Cardiac muscle cell (in vitro differentiated cells and primary cell): ENCODE measurements around the gene KRT74. TPM values are rescaled to one million over a fixed set of nuclear protein-coding genes. Genes with fewer than 3 reads are reported as not detected.

Experiments used
- DNase-seq, 2 donors: peaks; one replicate each; pipeline versions ENCODE4 v3.0.0 to v3.0.0-alpha.2; 2010 to 2017; ENCODE audit warnings: low read depth in 1 of 2, low spot score in 1 of 2
- H3K27ac ChIP-seq: fragments of 200-600 bp; sonication (generic); 2 replicates; pipeline ENCODE4 v1.5.1; 2016
- H3K27me3 ChIP-seq: fragments of 200-600 bp; sonication (generic); 2 replicates; pipeline ENCODE4 v1.6.0; 2016; ENCODE audit warnings: control low read depth
- H3K36me3 ChIP-seq: fragments of 200-600 bp; sonication (generic); 2 replicates; pipeline ENCODE4 v1.5.1; 2016; ENCODE audit warnings: control low read depth
- H3K4me1 ChIP-seq: fragments of 200-600 bp; sonication (generic); 2 replicates; pipeline ENCODE4 v1.8.1; 2017; ENCODE audit warnings: low read depth, mild to moderate bottlenecking, mixed run types
- H3K4me3 ChIP-seq: fragments of 200-600 bp; sonication (generic); 2 replicates; pipeline ENCODE4 v1.5.1; 2016; ENCODE audit warnings: mild to moderate bottlenecking
- H3K9me3 ChIP-seq: fragments of 200-600 bp; sonication (generic); 2 replicates; pipeline ENCODE4 v1.5.1; 2017; ENCODE audit warnings: low read depth, mild to moderate bottlenecking, control low read depth
- polyA plus RNA-seq: library from polyadenylated mRNA; unstranded; fragments of >200 nt; fragmentation: Nextera tagmentation; extraction: Ambion mirVana; gene quantifications from 2 replicates; pipeline ENCODE4 v1.2.1, GENCODE V29; 2016
- total RNA-seq: library from RNA; depleted of rRNA; stranded (reverse); fragments of >200 nt; gene quantifications from 2 replicates; pipeline ENCODE4 v1.2.3, GENCODE V29; 2016
- TF ChIP-seq, protein P1 (sequence below): IDR thresholded peaks from 2 replicates; pipeline ENCODE4 v1.5.1; 2012; ENCODE audit warnings: low read depth, mild to moderate bottlenecking, low read length

KRT74 gene
- total and polyA plus RNA-seq, 2 experiments from 2014 or later: not detected

DNA sequence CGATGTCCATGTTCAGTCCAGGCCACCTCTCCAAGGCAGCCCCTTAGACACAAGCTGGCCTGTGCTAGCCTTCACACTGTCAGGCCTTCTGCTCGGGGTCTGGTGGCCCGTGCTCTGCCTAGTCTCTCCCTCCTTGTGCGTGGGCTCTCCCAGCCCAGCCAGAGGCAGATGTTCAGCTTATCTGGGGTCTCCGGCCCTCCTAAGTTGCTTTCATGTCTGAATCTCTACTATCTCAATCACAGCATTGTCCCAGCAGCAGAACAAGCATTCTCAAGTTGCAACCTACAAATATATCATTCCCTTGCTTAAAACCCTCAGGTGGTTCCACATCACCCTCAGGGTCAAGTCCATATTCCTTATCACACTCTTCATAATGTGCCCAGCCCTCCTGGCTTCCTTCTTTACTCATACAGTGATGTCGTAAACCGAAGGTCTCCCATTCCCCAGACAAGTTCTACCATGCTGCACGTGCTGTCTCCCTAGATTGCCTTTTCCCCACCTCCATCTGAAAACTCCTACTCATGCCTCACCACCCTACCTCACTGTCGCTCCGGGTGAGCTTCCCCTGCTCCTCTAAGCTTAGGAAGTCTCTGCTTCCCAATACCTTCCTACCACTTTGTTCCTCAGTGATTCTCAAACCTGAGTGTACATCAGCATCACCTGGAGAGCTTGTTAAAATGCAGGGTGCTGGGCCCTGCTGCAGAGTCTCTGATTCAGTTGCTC, 43.2 kb upstream of the KRT74 start:
- H3K4me3 ChIP-seq: no peak overlapping the region
- no peaks in the 10 kb centered on the region for H3K9me3 ChIP-seq
- H3K4me1 ChIP-seq: no peaks in the 10 kb centered on the region
- DNase-seq: no peak
- H3K27me3 ChIP-seq: peaks cover 44% of the 10 kb centered on the region
- H3K36me3 ChIP-seq: no peaks in the 10 kb centered on the region
- no peak overlapping the region for H3K27ac ChIP-seq
- TF ChIP-seq, protein P1, sequence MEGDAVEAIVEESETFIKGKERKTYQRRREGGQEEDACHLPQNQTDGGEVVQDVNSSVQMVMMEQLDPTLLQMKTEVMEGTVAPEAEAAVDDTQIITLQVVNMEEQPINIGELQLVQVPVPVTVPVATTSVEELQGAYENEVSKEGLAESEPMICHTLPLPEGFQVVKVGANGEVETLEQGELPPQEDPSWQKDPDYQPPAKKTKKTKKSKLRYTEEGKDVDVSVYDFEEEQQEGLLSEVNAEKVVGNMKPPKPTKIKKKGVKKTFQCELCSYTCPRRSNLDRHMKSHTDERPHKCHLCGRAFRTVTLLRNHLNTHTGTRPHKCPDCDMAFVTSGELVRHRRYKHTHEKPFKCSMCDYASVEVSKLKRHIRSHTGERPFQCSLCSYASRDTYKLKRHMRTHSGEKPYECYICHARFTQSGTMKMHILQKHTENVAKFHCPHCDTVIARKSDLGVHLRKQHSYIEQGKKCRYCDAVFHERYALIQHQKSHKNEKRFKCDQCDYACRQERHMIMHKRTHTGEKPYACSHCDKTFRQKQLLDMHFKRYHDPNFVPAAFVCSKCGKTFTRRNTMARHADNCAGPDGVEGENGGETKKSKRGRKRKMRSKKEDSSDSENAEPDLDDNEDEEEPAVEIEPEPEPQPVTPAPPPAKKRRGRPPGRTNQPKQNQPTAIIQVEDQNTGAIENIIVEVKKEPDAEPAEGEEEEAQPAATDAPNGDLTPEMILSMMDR: no peak

DNA sequence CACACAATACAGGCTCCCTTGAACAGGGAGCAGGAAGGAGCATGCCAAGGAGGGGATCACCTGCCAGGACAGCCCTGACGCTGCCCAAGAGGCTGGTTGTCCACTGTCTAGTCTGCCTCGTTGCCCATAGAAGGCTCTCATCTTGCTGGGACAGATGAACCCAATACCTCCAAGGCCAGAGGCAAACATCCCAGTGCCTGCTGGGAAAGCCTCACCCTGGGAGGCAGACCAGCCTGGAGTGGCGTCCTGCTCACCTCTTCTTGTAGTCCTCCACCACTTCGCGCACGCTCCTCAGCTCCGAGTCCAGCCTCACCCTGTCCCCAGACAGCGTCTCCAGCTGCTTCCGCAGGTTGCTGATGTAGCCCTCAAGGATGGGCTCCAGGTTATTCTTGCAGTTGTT, 42.3 kb upstream of the KRT74 start:
- no peaks in the 10 kb centered on the region for H3K4me1 ChIP-seq
- TF ChIP-seq, protein P1: no peak
- no peak for DNase-seq
- no peak overlapping the region for H3K4me3 ChIP-seq
- peaks cover 49% of the 10 kb centered on the region for H3K27me3 ChIP-seq
- no peaks in the 10 kb centered on the region for H3K36me3 ChIP-seq
- H3K27ac ChIP-seq: no peak overlapping the region
- no peaks in the 10 kb centered on the region for H3K9me3 ChIP-seq

DNA sequence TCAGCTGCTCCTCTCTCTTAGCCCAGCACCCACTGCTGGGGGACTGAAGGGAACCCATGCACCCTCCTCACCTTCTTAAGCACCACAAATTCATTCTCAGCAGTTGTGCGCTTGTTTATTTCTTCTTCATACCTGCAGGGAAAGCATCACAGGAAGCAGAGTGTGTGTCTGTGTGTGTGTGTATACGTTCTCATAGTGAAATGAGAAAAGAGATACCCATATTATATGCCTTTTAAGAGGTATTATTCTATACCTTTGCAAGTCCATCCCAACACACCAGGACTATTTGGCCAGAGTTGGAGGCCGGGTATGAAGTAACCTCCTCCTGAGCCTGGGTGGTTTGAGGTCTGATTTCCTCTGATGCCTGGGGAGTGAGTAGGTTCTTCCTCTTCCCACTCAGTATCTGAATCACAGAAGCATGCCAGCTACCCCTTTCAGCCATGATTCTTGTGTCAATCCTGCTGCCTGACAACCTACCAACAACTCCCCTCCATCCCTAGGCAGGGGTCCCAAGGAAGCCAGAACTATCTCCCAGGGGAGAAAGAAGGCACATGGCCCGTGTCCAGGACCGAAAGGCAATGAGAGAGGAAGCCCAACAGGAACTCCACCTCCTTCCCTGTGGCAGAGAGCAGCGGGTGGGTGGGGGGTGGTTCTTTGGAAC, 41.7 kb upstream of the KRT74 start:
- no peak overlapping the region for H3K27ac ChIP-seq
- TF ChIP-seq, protein P1: no peak
- no peaks in the 10 kb centered on the region for H3K4me1 ChIP-seq
- no peaks in the 10 kb centered on the region for H3K9me3 ChIP-seq
- H3K36me3 ChIP-seq: no peaks in the 10 kb centered on the region
- DNase-seq: peak in 1 of 2 donors; percentile 13
- H3K27me3 ChIP-seq: peaks cover 55% of the 10 kb centered on the region
- no peak overlapping the region for H3K4me3 ChIP-seq

DNA sequence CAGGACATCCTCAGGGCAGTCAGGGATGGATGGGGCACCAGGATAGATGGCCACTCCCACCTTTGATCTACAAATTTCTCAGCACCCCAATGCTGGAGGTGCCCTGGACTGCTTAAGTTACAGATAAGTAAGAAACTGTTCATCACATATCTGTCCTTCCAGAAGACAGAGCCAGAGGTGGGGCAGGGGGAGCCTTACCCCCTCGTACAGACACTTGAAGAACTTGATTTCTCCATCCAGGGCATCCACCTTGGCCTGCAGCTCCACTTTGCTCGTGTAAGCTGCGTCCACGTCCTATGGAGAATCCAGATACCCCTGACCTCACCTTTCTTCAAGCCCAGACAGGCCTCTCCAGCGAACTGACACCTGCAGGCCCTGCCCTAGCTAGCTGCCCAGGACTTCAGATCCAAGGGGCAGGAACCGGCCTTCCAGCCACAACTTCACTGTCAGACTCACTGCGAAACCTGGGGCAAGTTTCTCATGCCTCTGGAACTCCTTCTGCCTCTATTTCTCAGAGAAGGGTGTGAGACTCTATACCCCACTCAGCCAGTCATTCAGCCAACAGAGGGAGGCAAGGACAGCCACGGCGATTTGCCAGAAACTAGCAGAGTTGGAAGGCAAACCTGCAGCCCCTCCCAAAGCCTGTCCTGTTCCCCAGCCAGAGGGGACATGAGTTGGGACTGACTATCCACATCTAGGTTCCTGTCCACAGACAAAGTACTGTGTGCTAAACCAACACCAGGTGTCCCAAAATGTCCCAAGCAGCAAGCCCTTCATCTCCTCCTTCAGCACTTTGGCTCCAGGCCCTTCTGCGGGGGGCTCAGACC, 41.0 kb upstream of the KRT74 start:
- TF ChIP-seq, protein P1: no peak
- Histone ChIP-seq H3K27ac (no peak overlapping the region), H3K36me3 (no peaks in the 10 kb centered on the region), H3K9me3 (no peaks in the 10 kb centered on the region), H3K27me3 (peaks cover 62% of the 10 kb centered on the region), H3K4me3 (no peak overlapping the region), H3K4me1 (no peaks in the 10 kb centered on the region)
- no peak for DNase-seq

DNA sequence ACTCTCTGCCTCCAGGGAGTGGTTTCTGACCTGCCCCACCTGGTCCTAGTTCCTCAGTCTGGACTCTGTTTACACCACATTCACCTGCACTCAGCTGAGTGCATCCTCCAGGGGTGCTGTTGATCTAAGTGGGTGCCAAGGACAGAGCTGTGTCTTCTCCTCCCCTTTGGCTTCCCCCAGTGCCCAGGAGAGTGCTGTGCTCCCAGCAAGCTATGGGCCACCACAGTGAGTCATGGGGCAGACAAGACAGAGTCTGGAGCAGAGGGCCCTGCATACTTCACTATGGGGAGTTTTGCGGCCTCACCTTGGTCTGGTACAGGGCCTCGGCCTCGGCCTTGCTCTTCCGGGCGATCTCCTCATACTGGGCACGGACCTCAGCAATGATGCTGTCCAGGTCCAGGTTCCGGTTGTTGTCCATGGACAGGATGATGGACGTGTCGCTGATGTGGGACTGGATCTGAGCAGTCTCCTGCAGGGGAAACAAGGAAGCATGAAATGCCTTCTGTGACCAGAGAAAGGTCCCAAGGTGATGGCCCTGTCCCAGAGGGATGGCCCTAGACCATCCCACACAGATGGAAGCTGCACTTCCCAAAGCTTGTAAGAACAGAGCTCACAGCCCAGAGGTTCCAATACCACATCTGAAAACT, 39.9 kb upstream of the KRT74 start:
- Histone ChIP-seq H3K27ac (no peak overlapping the region), H3K9me3 (no peaks in the 10 kb centered on the region), H3K27me3 (peaks cover 70% of the 10 kb centered on the region), H3K36me3 (no peaks in the 10 kb centered on the region), H3K4me3 (no peak overlapping the region), H3K4me1 (no peaks in the 10 kb centered on the region)
- DNase-seq: no peak
- TF ChIP-seq, protein P1: no peak
